RWPE2 (cell line): ENCODE measurements around the gene GFOD1.

Experiments used
- ATAC-seq: fragments of 200-7000 bp; cut with Tn5 transposase; 3 replicates; pipeline ENCODE4 v1.9.1; 2021; ENCODE audit warnings: low read depth
- DNase-seq: peaks from one replicate; pipeline ENCODE4 v3.0.0-alpha.2; 2020; ENCODE audit warnings: low spot score
- H3K27ac ChIP-seq: fragments of 450-650 bp; 2 replicates; pipeline ENCODE4 v1.5.1; 2017; ENCODE audit warnings: mild to moderate bottlenecking; ENCODE audit not compliant: poor library complexity, severe bottlenecking
- H3K27me3 ChIP-seq: fragments of 250-450 bp; sonication (Bioruptor Pico); 2 replicates; pipeline ENCODE4 v1.5.1; 2021; ENCODE audit warnings: mild to moderate bottlenecking, moderate library complexity; ENCODE audit not compliant: insufficient read depth, poor library complexity, severe bottlenecking
- H3K36me3 ChIP-seq: fragments of 250-450 bp; sonication (Bioruptor Pico); 2 replicates; pipeline ENCODE4 v1.5.1; 2020; ENCODE audit warnings: low read depth, mild to moderate bottlenecking, moderate library complexity
- H3K4me1 ChIP-seq: fragments of 250-450 bp; sonication (Bioruptor Pico); 2 replicates; pipeline ENCODE4 v1.5.1; 2021; ENCODE audit warnings: mild to moderate bottlenecking, moderate library complexity; ENCODE audit not compliant: insufficient read depth, poor library complexity, severe bottlenecking
- H3K4me3 ChIP-seq: fragments of 250-450 bp; sonication (Bioruptor Pico); 2 replicates; pipeline ENCODE4 v1.5.1; 2021; ENCODE audit warnings: mild to moderate bottlenecking, moderate library complexity; ENCODE audit not compliant: severe bottlenecking
- H3K9me3 ChIP-seq: fragments of 250-450 bp; sonication (Bioruptor Pico); 2 replicates; pipeline ENCODE4 v1.5.1; 2021; ENCODE audit warnings: mild to moderate bottlenecking, moderate library complexity; ENCODE audit not compliant: severe bottlenecking
- TF ChIP-seq, protein P1 (sequence below): fragments of 450-650 bp; IDR thresholded peaks from one replicate; pipeline ENCODE4 v1.5.1; 2017; ENCODE audit warnings: mild to moderate bottlenecking, moderate library complexity; ENCODE audit not compliant: poor library complexity, severe bottlenecking

Gene GFOD1

DNA sequence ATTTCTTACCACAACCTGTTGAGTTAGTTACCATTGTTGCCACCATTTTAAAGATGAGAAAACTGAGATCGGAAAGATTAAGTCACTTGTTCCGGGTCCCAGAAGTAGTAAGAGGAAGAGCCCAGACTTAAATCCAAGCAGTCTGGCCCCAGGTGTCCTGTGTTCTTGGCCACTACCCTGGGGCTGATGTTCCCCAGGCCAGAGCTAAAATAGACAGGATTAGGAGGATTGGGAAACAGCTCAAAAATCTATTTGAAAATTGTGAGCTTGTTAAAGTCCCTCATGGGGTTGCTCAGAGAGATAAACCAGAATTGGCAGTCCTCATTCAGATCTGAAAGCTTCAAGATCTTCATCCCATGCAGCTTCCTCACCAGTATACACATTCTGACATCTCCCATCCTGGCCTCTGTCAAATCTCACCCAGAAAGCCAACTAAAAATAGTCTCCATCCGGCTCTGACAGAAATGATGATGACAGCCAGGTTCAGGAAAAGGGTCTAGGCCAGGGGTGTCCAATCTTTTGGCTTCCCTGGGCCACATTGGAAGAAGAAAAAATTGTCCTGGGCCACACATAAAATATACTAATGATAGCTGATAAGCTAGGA is 62.0 kb downstream of the GFOD1 start:
- ATAC-seq = no peak

DNA sequence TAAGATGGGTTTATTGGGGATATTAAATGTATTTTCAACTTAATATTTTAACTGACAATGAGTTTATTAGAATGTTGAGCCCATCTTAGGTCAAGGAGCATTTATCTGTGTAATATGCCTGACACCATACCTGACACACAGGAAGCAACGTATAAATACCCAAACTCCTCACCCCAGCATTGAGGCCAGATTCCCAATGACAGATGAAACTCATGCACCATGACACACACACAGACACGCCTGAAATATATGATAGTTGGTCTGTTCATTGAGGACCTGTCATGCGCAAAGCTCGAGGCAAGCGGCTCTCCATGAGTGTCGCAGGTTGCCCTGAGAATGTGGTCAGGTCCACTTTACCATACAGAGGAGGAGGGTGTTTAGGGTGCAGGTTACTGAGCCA is 64.1 kb downstream of the GFOD1 start:
- DNase-seq = no peak
- TF ChIP-seq, protein P1, sequence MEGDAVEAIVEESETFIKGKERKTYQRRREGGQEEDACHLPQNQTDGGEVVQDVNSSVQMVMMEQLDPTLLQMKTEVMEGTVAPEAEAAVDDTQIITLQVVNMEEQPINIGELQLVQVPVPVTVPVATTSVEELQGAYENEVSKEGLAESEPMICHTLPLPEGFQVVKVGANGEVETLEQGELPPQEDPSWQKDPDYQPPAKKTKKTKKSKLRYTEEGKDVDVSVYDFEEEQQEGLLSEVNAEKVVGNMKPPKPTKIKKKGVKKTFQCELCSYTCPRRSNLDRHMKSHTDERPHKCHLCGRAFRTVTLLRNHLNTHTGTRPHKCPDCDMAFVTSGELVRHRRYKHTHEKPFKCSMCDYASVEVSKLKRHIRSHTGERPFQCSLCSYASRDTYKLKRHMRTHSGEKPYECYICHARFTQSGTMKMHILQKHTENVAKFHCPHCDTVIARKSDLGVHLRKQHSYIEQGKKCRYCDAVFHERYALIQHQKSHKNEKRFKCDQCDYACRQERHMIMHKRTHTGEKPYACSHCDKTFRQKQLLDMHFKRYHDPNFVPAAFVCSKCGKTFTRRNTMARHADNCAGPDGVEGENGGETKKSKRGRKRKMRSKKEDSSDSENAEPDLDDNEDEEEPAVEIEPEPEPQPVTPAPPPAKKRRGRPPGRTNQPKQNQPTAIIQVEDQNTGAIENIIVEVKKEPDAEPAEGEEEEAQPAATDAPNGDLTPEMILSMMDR = no peak
- no peaks in the 10 kb centered on the region for H3K36me3 ChIP-seq

More for the DNA sequence above, 62.0 kb downstream of the GFOD1 start:
- Histone ChIP-seq H3K4me3 (no peak overlapping the region), H3K36me3 (no peaks in the 10 kb centered on the region), H3K27me3 (no peaks in the 10 kb centered on the region), H3K9me3 (no peaks in the 10 kb centered on the region), H3K27ac (peak overlapping the region; percentile 9), H3K4me1 (peaks cover 7% of the 10 kb centered on the region)
- no peak for DNase-seq
- TF ChIP-seq, protein P1 = no peak

DNA sequence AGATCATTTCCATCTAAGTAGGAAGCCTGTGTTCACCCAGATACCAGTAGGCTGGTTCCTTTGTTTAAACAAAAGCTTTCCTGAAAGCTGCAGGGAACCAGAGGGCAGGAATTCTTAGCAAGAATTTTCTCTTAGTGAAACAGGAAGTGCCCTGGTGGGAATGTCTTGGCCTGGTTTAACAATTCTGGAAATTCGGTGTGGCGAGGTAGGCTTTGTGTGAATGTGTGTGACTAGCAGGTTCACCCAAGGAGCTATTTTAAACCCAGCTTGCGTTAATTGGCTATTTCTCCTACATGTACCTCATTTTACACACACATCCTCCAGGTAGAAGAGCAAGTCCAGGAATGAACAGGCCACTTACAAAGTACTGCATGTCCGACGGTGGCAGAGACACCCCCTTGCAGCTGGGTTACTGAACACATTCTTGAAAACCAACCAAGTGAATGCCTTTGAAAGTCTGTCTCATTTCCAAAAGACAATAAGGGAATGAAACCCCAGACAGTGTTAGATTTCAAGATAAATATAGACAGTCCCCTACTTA is 64.6 kb downstream of the GFOD1 start:
- Histone ChIP-seq H3K27ac (peak overlapping the region; percentile 3), H3K36me3 (no peaks in the 10 kb centered on the region), H3K4me1 (peaks cover 7% of the 10 kb centered on the region), H3K9me3 (no peaks in the 10 kb centered on the region), H3K27me3 (no peaks in the 10 kb centered on the region), H3K4me3 (no peak overlapping the region)
- TF ChIP-seq, protein P1 = no peak
- DNase-seq (no peak), ATAC-seq (no peak)

More for the DNA sequence above, 64.1 kb downstream of the GFOD1 start:
- no peak for ATAC-seq
- H3K4me3 ChIP-seq = no peak overlapping the region
- no peaks in the 10 kb centered on the region for H3K27me3 ChIP-seq
- peak overlapping the region; percentile 3 for H3K27ac ChIP-seq
- H3K9me3 ChIP-seq = no peaks in the 10 kb centered on the region
- H3K4me1 ChIP-seq = peaks cover 7% of the 10 kb centered on the region

DNA sequence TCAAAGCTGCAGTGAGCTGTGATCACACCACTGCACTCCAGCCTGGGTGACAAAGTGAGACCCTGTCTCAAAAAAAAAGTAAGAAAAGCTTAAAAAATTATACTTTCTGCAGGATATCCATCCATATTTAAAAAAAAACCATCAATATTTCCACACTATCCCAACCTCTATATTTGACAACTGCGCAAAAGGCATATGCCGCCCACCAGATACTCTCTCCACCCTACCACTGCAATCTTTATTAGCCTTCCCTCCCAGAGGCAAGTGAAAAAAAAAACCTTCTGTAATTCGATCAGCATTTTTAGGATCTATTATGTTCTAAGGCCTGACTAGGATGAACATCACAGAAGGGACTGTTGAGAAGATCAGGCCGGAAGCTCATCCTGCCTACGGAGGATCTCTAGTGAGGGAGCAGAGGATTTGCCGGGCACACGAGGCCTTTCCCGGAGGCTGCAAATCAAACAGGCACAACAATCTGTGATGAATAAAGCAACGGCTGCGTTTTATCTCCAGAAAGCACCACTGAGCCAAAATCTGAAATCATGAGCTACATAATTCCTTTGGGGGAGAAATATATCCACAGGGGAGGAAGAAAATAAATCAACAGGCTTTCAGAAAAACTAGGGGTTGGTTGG is 65.9 kb downstream of the GFOD1 start:
- no peaks in the 10 kb centered on the region for H3K27me3 ChIP-seq
- DNase-seq = no peak
- no peaks in the 10 kb centered on the region for H3K9me3 ChIP-seq
- TF ChIP-seq, protein P1 = no peak
- H3K4me1 ChIP-seq = peaks cover 7% of the 10 kb centered on the region
- H3K36me3 ChIP-seq = no peaks in the 10 kb centered on the region
- H3K4me3 ChIP-seq = no peak overlapping the region
- ATAC-seq = no peak
- H3K27ac ChIP-seq = no peak overlapping the region

DNA sequence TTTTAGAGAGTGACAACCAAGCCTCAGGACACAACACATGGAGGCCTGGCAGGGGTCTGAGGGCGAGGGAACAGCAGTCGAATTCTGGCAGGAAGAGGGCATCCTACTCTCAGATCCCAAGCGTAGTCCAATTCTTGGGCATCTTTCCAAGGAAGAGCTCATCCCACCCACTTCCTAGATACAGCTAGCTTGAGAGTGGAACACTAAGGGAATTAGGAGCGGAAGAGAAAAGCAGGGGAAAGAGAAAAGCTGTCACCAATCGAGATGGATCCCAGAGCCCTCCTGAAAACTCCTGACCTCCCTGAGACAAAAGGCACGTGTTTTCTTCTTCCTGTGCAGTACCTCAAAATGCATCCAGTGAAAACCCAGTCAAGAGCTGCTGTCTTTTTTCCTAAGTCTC is 67.1 kb downstream of the GFOD1 start:
- no peak overlapping the region for H3K27ac ChIP-seq
- peaks cover 7% of the 10 kb centered on the region for H3K4me1 ChIP-seq
- no peak overlapping the region for H3K4me3 ChIP-seq

More for the DNA sequence above, 67.1 kb downstream of the GFOD1 start:
- ATAC-seq = no peak
- H3K27me3 ChIP-seq = no peaks in the 10 kb centered on the region
- TF ChIP-seq, protein P1 = no peak
- no peak for DNase-seq
- H3K36me3 ChIP-seq = no peaks in the 10 kb centered on the region
- H3K9me3 ChIP-seq = no peaks in the 10 kb centered on the region
